Activated T-helper 2 cell treated with anti-CD3 and anti-CD28 coated beads, Interferon-gamma antibody, Interleukin-2, Interleukin-4, amounts not matched to agents 10 μg/mL and 5 μg/mL and 100 μg/mL, durations not matched to agents 14 hours and 24 hours and 36 hours (primary cell): ENCODE measurements around the gene SERAC1. TPM values are rescaled to one million over a fixed set of nuclear protein-coding genes. Genes with fewer than 3 reads are reported as not detected.
"Not testable (repeated sequence)": the region's sequence is repeated elsewhere in the genome, so short reads cannot be mapped to it uniquely, and the experiment has no call there.

Source experiments
- DNase-seq: peaks from one replicate; pipeline ENCODE4 v3.0.0; 2021; ENCODE audit warnings: low spot score
- H3K27ac Mint-ChIP-seq: one replicate; pipeline ENCODE4 v1.8.0; 2021; ENCODE audit warnings: mixed read lengths
- H3K27me3 Mint-ChIP-seq: one replicate; pipeline ENCODE4 v1.8.0; 2021; ENCODE audit warnings: low read depth, mixed read lengths
- H3K36me3 Mint-ChIP-seq: one replicate; pipeline ENCODE4 v1.8.0; 2021; ENCODE audit warnings: low read depth, mixed read lengths
- H3K4me1 Mint-ChIP-seq: one replicate; pipeline ENCODE4 v1.8.0; 2021; ENCODE audit warnings: low read depth, mixed read lengths
- H3K4me3 Mint-ChIP-seq: one replicate; pipeline ENCODE4 v1.8.0; 2021; ENCODE audit warnings: low read depth, mild to moderate bottlenecking, moderate library complexity, mixed read lengths
- H3K9me3 Mint-ChIP-seq: one replicate; pipeline ENCODE4 v1.8.0; 2021; ENCODE audit warnings: mixed read lengths
- intact Hi-C: fragments of 100-400 bp; cut with micrococcal nuclease; formaldehyde crosslinking; loops from one replicate; pipeline ENCODE4 v1.15.1; 2023
- total RNA-seq: library from RNA; stranded (reverse); gene quantifications from 2 replicates; pipeline ENCODE4 v1.2.3, GENCODE V29; 2022

The SERAC1 gene
- total RNA-seq, 1 donor from 2014 or later: 6.6 TPM

GRCh38 chr6:158165919-158166416 is 2.1 kb downstream of the SERAC1 start:
- no peaks in the 10 kb centered on the region for H3K27me3 Mint-ChIP-seq
- peaks cover 8% of the 10 kb centered on the region for H3K36me3 Mint-ChIP-seq
- DNase-seq: no peak
- intact Hi-C loops: no loop called here
- no peaks in the 10 kb centered on the region for H3K9me3 Mint-ChIP-seq
- H3K4me1 Mint-ChIP-seq: peaks cover 30% of the 10 kb centered on the region
- H3K4me3 Mint-ChIP-seq: no peak overlapping the region
- H3K27ac Mint-ChIP-seq: no peak overlapping the region

DNA sequence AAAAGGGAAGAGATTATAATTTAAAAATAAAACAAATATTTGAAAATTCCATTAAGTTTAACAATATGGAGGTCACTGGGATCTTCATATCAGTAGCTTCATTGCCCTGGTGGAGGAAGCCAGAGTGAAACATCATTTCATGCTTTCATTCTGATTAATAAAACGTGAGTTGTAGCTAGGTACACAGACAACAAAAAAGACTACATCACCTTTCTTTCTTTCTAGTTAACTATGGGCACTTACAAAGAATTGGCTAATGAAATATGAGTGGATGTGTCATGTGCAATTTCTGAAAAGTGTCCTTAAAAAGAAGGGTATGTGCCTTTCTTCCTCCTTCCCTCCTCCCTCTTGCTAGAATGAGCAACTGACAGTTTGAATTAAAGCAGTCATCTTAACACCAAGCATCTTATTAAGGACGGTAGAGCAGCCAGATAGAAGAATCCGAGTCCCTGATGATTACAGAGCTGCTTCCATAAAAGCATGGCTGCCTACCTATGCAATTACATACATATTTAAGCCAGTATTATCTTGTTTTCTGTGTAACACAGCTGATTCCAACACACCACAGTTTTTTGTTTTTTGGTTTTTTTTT is 3.4 kb downstream of the SERAC1 start:
- Mint-ChIP-seq H3K36me3 (peaks cover 8% of the 10 kb centered on the region), H3K9me3 (no peaks in the 10 kb centered on the region), H3K27ac (peak overlapping the region; percentile 19), H3K4me1 (peaks cover 34% of the 10 kb centered on the region), H3K27me3 (no peaks in the 10 kb centered on the region), H3K4me3 (no peak overlapping the region)
- no peak for DNase-seq
- intact Hi-C loops: no loop called here

DNA sequence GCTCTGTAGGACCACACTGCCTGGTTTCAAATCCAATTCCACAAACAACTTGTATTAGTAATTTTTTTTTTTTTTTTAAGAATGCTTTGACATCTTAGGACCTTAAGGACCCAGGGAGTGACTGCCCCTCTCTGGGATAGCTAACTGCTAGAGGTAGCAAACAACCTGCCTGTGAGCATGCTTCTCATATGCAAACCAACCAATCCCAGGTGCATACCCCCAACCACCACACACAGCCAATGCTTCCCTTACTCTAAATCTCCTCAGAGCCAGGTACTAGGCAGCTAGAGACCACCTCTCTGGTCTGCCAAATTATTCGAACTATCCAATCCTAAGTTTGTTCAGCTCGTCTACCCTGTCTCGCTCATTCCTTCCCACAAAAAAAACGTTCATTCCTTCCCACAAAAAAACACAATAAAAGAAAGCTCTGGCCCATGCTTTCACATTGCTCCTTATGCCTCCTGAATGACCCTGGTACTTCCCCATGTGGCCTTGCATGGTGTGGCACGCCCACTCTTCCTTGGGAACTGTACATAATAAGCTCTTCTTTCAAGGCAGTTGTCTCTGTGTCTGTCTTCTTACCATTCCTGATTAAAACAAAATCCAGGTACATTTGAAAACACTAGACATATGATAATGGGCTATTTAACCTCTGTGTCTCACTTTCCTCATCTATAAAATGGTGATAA is 6.4 kb downstream of the SERAC1 start:
- Mint-ChIP-seq H3K4me3 (no peak overlapping the region), H3K9me3 (no peaks in the 10 kb centered on the region), H3K36me3 (peaks cover 19% of the 10 kb centered on the region), H3K27me3 (no peaks in the 10 kb centered on the region), H3K4me1 (peaks cover 30% of the 10 kb centered on the region), H3K27ac (no peak overlapping the region)
- intact Hi-C loops: no loop called here
- no peak for DNase-seq

DNA sequence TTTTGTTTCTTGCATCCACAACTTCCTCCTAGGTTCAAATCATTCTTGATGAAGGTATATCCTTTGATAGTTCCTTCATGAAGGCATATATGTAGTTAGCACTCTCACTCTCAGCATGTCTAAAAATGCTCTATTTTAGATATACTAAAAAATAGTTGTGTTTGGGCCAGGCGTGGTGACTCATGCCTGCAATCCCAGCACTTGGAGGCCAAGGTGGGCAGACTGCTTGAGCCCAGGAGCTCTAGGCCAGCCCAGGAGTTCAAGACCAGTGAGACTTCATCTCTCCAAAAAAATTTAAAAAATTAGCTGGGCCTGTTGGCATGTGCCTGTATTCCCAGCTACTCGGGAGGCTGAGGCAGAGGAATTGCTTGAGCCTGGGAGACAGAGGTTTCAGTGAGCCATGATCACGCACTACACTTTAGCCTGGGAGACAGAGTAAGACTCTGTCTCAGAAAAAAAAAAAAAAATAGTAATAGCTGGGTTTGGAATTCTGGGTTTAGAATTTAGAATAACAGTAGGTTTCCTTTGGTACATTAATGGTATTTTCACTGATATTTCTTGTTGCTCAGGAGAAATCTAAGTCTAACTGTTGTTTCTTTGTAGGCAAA is 7.0 kb downstream of the SERAC1 start:
- Mint-ChIP-seq H3K9me3 (no peaks in the 10 kb centered on the region), H3K36me3 (peaks cover 22% of the 10 kb centered on the region), H3K4me3 (no peak overlapping the region), H3K4me1 (peaks cover 25% of the 10 kb centered on the region), H3K27me3 (no peaks in the 10 kb centered on the region), H3K27ac (no peak overlapping the region)
- intact Hi-C loops: no loop called here
- no peak for DNase-seq

GRCh38 chr6:158158748-158159147 is 9.3 kb downstream of the SERAC1 start:
- intact Hi-C loops: loop anchor here (5.0 kb wide), 1 partner anchor 1461 kb away; no protein-coding TSS in a partner anchor
- Mint-ChIP-seq H3K4me3 (no peak overlapping the region), H3K27ac (no peak overlapping the region), H3K27me3 (no peaks in the 10 kb centered on the region), H3K36me3 (peaks cover 24% of the 10 kb centered on the region), H3K4me1 (peaks cover 12% of the 10 kb centered on the region), H3K9me3 (no peaks in the 10 kb centered on the region)
- no peak for DNase-seq

DNA sequence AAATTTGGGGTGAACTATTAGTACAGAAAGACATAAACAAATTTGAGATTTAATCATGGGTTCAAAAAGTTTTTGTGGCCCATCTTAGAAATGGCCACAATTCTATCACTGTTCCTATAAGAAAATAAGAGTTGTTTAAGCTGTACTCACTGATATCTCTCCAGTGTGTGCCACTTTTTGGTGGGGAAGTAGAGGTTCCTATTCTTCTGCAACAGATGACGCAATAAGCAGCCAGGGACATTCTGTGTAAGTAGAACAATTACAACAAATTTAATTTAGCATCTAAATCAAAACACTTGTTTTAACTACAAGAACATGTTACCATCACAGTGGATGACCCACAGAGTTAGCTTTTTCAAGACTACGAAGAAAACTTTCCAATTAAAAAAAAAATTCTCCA is 9.9 kb downstream of the SERAC1 start:
- no peaks in the 10 kb centered on the region for H3K9me3 Mint-ChIP-seq
- no peak overlapping the region for H3K27ac Mint-ChIP-seq
- peaks cover 12% of the 10 kb centered on the region for H3K4me1 Mint-ChIP-seq
- no peaks in the 10 kb centered on the region for H3K27me3 Mint-ChIP-seq
- intact Hi-C loops: loop anchor here (5.0 kb wide), 1 partner anchor 1461 kb away; no protein-coding TSS in a partner anchor
- H3K4me3 Mint-ChIP-seq: no peak overlapping the region
- DNase-seq: no peak
- H3K36me3 Mint-ChIP-seq: peaks cover 24% of the 10 kb centered on the region

- Mint-ChIP-seq H3K36me3 (peaks cover 24% of the 10 kb centered on the region), H3K9me3 (no peaks in the 10 kb centered on the region), H3K4me3 (no peak overlapping the region), H3K27ac (no peak overlapping the region), H3K4me1 (peaks cover 7% of the 10 kb centered on the region), H3K27me3 (no peaks in the 10 kb centered on the region)
- no peak for DNase-seq
- intact Hi-C loops: loop anchor here (5.0 kb wide), 1 partner anchor 1460 kb away; no protein-coding TSS in a partner anchor
Observed at GRCh38 chr6:158157064-158157764, 10.8 kb downstream of the SERAC1 start.

- Mint-ChIP-seq H3K27ac (no peak overlapping the region), H3K4me1 (no peaks in the 10 kb centered on the region), H3K36me3 (peaks cover 20% of the 10 kb centered on the region), H3K9me3 (no peaks in the 10 kb centered on the region), H3K27me3 (no peaks in the 10 kb centered on the region), H3K4me3 (no peak overlapping the region)
- no peak for DNase-seq
- intact Hi-C loops: loop anchor here (5.0 kb wide), 1 partner anchor 1458 kb away; no protein-coding TSS in a partner anchor
Observed at GRCh38 chr6:158154816-158155215, 13.2 kb downstream of the SERAC1 start.

GRCh38 chr6:158153576-158153975 is 14.5 kb downstream of the SERAC1 start:
- no peak for DNase-seq
- no peak overlapping the region for H3K4me3 Mint-ChIP-seq
- no peak overlapping the region for H3K27ac Mint-ChIP-seq
- no peaks in the 10 kb centered on the region for H3K27me3 Mint-ChIP-seq
- no peaks in the 10 kb centered on the region for H3K4me1 Mint-ChIP-seq
- H3K36me3 Mint-ChIP-seq: peaks cover 25% of the 10 kb centered on the region
- intact Hi-C loops: no loop called here
- H3K9me3 Mint-ChIP-seq: no peaks in the 10 kb centered on the region

GRCh38 chr6:158152659-158153058 is 15.4 kb downstream of the SERAC1 start:
- Mint-ChIP-seq H3K36me3 (peaks cover 24% of the 10 kb centered on the region), H3K27me3 (no peaks in the 10 kb centered on the region), H3K4me1 (no peaks in the 10 kb centered on the region), H3K4me3 (no peak overlapping the region), H3K27ac (no peak overlapping the region), H3K9me3 (no peaks in the 10 kb centered on the region)
- intact Hi-C loops: no loop called here
- DNase-seq: no peak

DNA sequence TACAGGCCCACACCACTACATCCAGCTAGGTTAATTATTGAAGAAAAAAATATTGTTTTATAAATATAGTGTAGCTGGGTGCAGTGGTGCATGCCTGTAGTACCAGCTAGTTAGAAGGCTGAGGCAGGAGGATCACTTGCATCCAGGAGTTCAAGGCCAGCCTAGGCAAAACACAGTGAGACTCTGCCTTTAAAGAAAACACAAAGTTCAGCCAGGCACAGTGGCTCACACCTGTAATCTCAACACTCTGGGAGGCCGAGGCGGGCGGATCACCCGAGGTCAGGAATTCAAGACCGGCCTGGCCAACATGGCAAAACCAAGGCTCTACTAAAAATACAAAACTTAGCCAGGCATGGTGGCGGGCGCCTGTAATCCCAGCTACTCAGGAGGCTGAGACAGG is 16.0 kb downstream of the SERAC1 start:
- H3K27ac Mint-ChIP-seq, H3K4me3 Mint-ChIP-seq, DNase-seq, H3K9me3 Mint-ChIP-seq, intact Hi-C loops, H3K4me1 Mint-ChIP-seq, H3K27me3 Mint-ChIP-seq: not testable (repeated sequence)
- H3K36me3 Mint-ChIP-seq: peaks cover 18% of the 10 kb centered on the region

- Mint-ChIP-seq H3K27me3 (no peaks in the 10 kb centered on the region), H3K9me3 (no peaks in the 10 kb centered on the region), H3K4me3 (no peak overlapping the region), H3K36me3 (peaks cover 18% of the 10 kb centered on the region), H3K4me1 (no peaks in the 10 kb centered on the region), H3K27ac (no peak overlapping the region)
- intact Hi-C loops: no loop called here
- no peak for DNase-seq
Observed at GRCh38 chr6:158150701-158151100, 17.4 kb downstream of the SERAC1 start.
